A549 (cell line): ENCODE measurements around the gene DNAJA1. TPM values are rescaled to one million over a fixed set of nuclear protein-coding genes. Genes with fewer than 3 reads are reported as not detected.

Source experiments
- ATAC-seq, 2 experiments: fragments of 200-7000 bp in 1 of 2; fragments of >200 bp in 1 of 2; cut with Nextera tagmentation in 1 of 2; cut with Tn5 transposase in 1 of 2; 3 replicates each; pipeline versions ENCODE4 v1.8.0 to v1.9.1; 2018 to 2020; ENCODE audit warnings: mild to moderate bottlenecking in 1 of 2, moderate library complexity in 1 of 2
- CTCF ChIA-PET: fragments of 300-600 bp; sonication (Branson Sonifier 250); formaldehyde crosslinking; extraction: SDS; loops from one replicate; lab custom pipeline; 2021; ENCODE audit warnings: antibody characterized with exemption, inconsistent platforms; lab: Yijun Ruan, JAX
- POLR2A ChIA-PET: fragments of 350-600 bp; formaldehyde crosslinking; extraction: SDS; loops from one replicate; lab custom pipeline; 2021; ENCODE audit warnings: antibody characterized with exemption, inconsistent platforms; lab: Yijun Ruan, JAX
- DNase-seq, 2 experiments: peaks; one replicate each; pipeline versions ENCODE4 v3.0.0 to v3.0.0-alpha.2; 2011 to 2016; ENCODE audit warnings: low read depth in 1 of 2, low spot score in 1 of 2
- FAIRE-seq: peaks from 2 replicates; lab custom pipeline; 2011; peaks lifted over from hg19 to GRCh38; lab: Jason Lieb, UNC
- H3K27ac ChIP-seq, 2 experiments: fragments of >200 bp; sonication (Bioruptor Twin); formaldehyde crosslinking; 3 replicates each; pipeline ENCODE4 v1.5.1; 2016 to 2017
- H3K4me1 ChIP-seq: fragments of >200 bp; sonication (Bioruptor Twin); formaldehyde crosslinking; 3 replicates; pipeline ENCODE4 v1.6.1; 2016
- H3K4me2 ChIP-seq: fragments of >200 bp; sonication (Bioruptor Twin); formaldehyde crosslinking; 3 replicates; pipeline ENCODE4 v1.6.1; 2016
- H3K4me3 ChIP-seq: fragments of >200 bp; sonication (Bioruptor Twin); formaldehyde crosslinking; 3 replicates; pipeline ENCODE4 v1.5.1; 2016
- H3K9me3 ChIP-seq: fragments of >200 bp; sonication (Bioruptor Twin); formaldehyde crosslinking; 3 replicates; pipeline ENCODE4 v1.6.1; 2016
- CBX2 ChIP-seq: fragments of 200-600 bp; sonication (generic); IDR thresholded peaks from 2 replicates; pipeline ENCODE4 v1.6.1; 2016; ENCODE audit warnings: low read depth, mild to moderate bottlenecking, borderline replicate concordance
- E2F6 ChIP-seq: IDR thresholded peaks from 2 replicates; pipeline ENCODE4 v1.6.1; 2012; ENCODE audit warnings: low read depth, borderline replicate concordance
- EP300 ChIP-seq, 2 experiments: fragments of >200 bp; sonication (Bioruptor Twin); formaldehyde crosslinking; IDR thresholded peaks; 2 replicates in 1 of 2; 3 replicates in 1 of 2; pipeline ENCODE4 v1.6.1; 2016 to 2017
- FOSB ChIP-seq: fragments of 250-450 bp; sonication (Bioruptor Pico); IDR thresholded peaks from 2 replicates; pipeline ENCODE4 v1.5.0; 2020; ENCODE audit warnings: mild to moderate bottlenecking, moderate library complexity
- FOSL2 ChIP-seq, 2 experiments: fragments of 450-650 bp in 1 of 2; fragments of >200 bp in 1 of 2; sonication (Bioruptor Twin) in 1 of 2; formaldehyde crosslinking; IDR thresholded peaks; 2 replicates each; pipeline versions ENCODE4 v1.5.0 to v1.6.1; 2016 to 2020; ENCODE audit warnings: mild to moderate bottlenecking in 1 of 2, moderate library complexity in 1 of 2
- HDAC2 ChIP-seq: fragments of 200-600 bp; sonication (generic); IDR thresholded peaks from 2 replicates; pipeline ENCODE4 v1.6.1; 2016
- HES2 ChIP-seq: fragments of >200 bp; sonication (Bioruptor Twin); formaldehyde crosslinking; IDR thresholded peaks from 2 replicates; pipeline ENCODE4 v1.6.1; 2016
- HOXA7 ChIP-seq: fragments of 250-450 bp; sonication (Bioruptor Pico); IDR thresholded peaks from 2 replicates; pipeline ENCODE4 v1.5.0; 2020; ENCODE audit warnings: mild to moderate bottlenecking, moderate library complexity
- HOXB13 ChIP-seq: fragments of 250-450 bp; sonication (Bioruptor Pico); IDR thresholded peaks from 2 replicates; pipeline ENCODE4 v1.5.0; 2020; ENCODE audit warnings: low read depth, mild to moderate bottlenecking, moderate library complexity
- KDM1A ChIP-seq: fragments of 200-600 bp; sonication (generic); IDR thresholded peaks from 2 replicates; pipeline ENCODE4 v1.6.1; 2016; ENCODE audit warnings: low read depth, mild to moderate bottlenecking
- MAFK ChIP-seq: fragments of 450-650 bp; IDR thresholded peaks from 2 replicates; pipeline ENCODE4 v1.6.1; 2014; ENCODE audit not compliant: partially characterized antibody
- MAX ChIP-seq: IDR thresholded peaks from 2 replicates; pipeline ENCODE4 v1.6.1; 2012
- MAZ ChIP-seq: fragments of 150-350 bp; IDR thresholded peaks from 2 replicates; pipeline ENCODE4 v1.6.1; 2014; ENCODE audit warnings: antibody characterized with exemption, low read depth, low read length, borderline replicate concordance
- MYC ChIP-seq: IDR thresholded peaks from 2 replicates; pipeline ENCODE4 v1.6.1; 2012; ENCODE audit warnings: mild to moderate bottlenecking, inconsistent platforms, low read length, improper control_type of control experiment, borderline replicate concordance
- NFE2L2 ChIP-seq: fragments of 150-350 bp; conservative IDR thresholded peaks from 2 replicates; pipeline ENCODE4 v1.6.1; 2014; ENCODE audit warnings: low read length
- NPAS2 ChIP-seq: fragments of 250-450 bp; sonication (Bioruptor Pico); IDR thresholded peaks from 2 replicates; pipeline ENCODE4 v1.8.0; 2022; ENCODE audit warnings: mild to moderate bottlenecking, moderate library complexity, borderline replicate concordance
- NR3C1 ChIP-seq: fragments of >200 bp; sonication (Bioruptor Twin); formaldehyde crosslinking; IDR thresholded peaks from 3 replicates; pipeline ENCODE4 v1.6.1; 2017
- PHF8 ChIP-seq: fragments of 200-600 bp; sonication (generic); IDR thresholded peaks from 2 replicates; pipeline ENCODE4 v1.6.1; 2016; ENCODE audit warnings: low read depth, mild to moderate bottlenecking, antibody characterized with exemption, moderate library complexity, borderline replicate concordance
- RAD21 ChIP-seq, 2 experiments: fragments of >200 bp in 1 of 2; sonication (Bioruptor Twin) in 1 of 2; formaldehyde crosslinking in 1 of 2; IDR thresholded peaks in 1 of 2; conservative IDR thresholded peaks in 1 of 2; 2 replicates in 1 of 2; 3 replicates in 1 of 2; pipeline ENCODE4 v1.6.1; 2012 to 2018; ENCODE audit warnings: inconsistent platforms in 1 of 2
- RCOR1 ChIP-seq: fragments of 150-350 bp; IDR thresholded peaks from 2 replicates; pipeline ENCODE4 v1.6.1; 2014; ENCODE audit warnings: antibody characterized with exemption, low read length, low read depth
- WGBS: methylation state at CpG from one replicate; pipeline ENCODE4 v1.1.6; 2017; ENCODE audit errors: missing lambda C conversion rate; 5-methylcytosine and 5-hydroxymethylcytosine counted together
- polyA plus RNA-seq, 4 experiments: library from polyadenylated mRNA; depleted of rRNA in 3 of 4; stranded (reverse); fragments of >200 nt; fragmentation: RNase III in 1 of 4; extraction: RNeasy Plus Mini Kit Qiagen cat#74134 plus additional on column Dnase treatment in 1 of 4; gene quantifications; 2 replicates in 3 of 4; 3 replicates in 1 of 4; pipeline ENCODE4 v1.2.3, GENCODE V29; 2011 to 2017
- TF ChIP-seq, protein P1 (sequence below): fragments of 200-600 bp; sonication (generic); IDR thresholded peaks from 2 replicates; pipeline ENCODE4 v1.6.1; 2016; ENCODE audit warnings: antibody characterized with exemption, mild to moderate bottlenecking, moderate library complexity
- TF ChIP-seq, protein P2 (sequence below): fragments of 250-450 bp; sonication (Bioruptor Pico); IDR thresholded peaks from 2 replicates; pipeline ENCODE4 v1.5.0; 2021; ENCODE audit warnings: mild to moderate bottlenecking, moderate library complexity, borderline replicate concordance

DNAJA1 gene
- polyA plus RNA-seq, 2 of the 4 experiments (the other 2 are of a cell fraction): 258 to 410 TPM

DNA sequence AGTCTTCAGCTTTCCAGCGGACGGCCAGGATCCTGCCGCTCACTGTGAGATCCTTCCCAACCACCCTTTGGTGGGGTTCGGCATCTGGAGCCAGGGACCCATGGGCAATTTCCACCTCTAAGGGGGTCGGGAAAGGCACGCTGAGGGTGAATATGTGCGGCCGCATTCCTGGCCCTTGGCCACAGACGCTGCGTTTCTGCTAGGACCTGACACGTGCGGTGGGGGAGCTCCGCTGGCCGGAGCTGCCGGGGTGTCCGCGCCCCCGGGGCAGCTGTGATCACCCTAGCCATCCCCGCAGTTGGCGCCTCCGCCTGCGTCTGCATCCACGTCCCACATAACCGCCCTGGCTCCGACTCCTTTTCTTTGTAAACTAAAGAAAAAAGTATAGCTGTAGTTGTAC lies 5.3 kb upstream of the DNAJA1 start:
- no peak overlapping the region for H3K4me3 ChIP-seq
- H3K4me2 ChIP-seq: no peak overlapping the region
- ChIA-PET CTCF (interaction anchor here (1.1 to 1.9 kb wide), 3 partner anchors 9 to 438 kb away, joined by 3 to 5 read pairs (median 5); no protein-coding TSS in a partner anchor), POLR2A (interaction anchor here (0.5 to 0.6 kb wide), 2 partner anchors 96 to 102 kb away, joined by 5 to 9 read pairs; no protein-coding TSS in a partner anchor)
- WGBS: 96% methylated on average over 25 of the region's 25 CpGs
- ATAC-seq: no peak
- TF ChIP-seq MAX: no peak
- TF ChIP-seq HOXB13 (CRISPR knock-in tag): no peak
- TF ChIP-seq PHF8: no peak
- TF ChIP-seq, protein P1, sequence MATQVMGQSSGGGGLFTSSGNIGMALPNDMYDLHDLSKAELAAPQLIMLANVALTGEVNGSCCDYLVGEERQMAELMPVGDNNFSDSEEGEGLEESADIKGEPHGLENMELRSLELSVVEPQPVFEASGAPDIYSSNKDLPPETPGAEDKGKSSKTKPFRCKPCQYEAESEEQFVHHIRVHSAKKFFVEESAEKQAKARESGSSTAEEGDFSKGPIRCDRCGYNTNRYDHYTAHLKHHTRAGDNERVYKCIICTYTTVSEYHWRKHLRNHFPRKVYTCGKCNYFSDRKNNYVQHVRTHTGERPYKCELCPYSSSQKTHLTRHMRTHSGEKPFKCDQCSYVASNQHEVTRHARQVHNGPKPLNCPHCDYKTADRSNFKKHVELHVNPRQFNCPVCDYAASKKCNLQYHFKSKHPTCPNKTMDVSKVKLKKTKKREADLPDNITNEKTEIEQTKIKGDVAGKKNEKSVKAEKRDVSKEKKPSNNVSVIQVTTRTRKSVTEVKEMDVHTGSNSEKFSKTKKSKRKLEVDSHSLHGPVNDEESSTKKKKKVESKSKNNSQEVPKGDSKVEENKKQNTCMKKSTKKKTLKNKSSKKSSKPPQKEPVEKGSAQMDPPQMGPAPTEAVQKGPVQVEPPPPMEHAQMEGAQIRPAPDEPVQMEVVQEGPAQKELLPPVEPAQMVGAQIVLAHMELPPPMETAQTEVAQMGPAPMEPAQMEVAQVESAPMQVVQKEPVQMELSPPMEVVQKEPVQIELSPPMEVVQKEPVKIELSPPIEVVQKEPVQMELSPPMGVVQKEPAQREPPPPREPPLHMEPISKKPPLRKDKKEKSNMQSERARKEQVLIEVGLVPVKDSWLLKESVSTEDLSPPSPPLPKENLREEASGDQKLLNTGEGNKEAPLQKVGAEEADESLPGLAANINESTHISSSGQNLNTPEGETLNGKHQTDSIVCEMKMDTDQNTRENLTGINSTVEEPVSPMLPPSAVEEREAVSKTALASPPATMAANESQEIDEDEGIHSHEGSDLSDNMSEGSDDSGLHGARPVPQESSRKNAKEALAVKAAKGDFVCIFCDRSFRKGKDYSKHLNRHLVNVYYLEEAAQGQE: no peak
- no peak for TF ChIP-seq KDM1A
- TF ChIP-seq CBX2: no peak
- no peak for TF ChIP-seq RAD21 (conservative IDR thresholded peaks at IDR 0.05 in 1 of 2, IDR thresholded peaks at IDR 0.05 in 1 of 2)
- no peak for DNase-seq
- H3K27ac ChIP-seq: no peak overlapping the region
- no peak for FAIRE-seq
- peaks cover 20% of the 10 kb centered on the region; the same call in 2 of the 3 replicates for H3K4me1 ChIP-seq
- H3K9me3 ChIP-seq: no peaks in the 10 kb centered on the region

- TF ChIP-seq EP300 (IDR thresholded peaks at IDR 0.05) (no peak), PHF8 (no peak), MAZ (no peak), MAFK (peak; percentile 97), NPAS2 (no peak)
- TF ChIP-seq, protein P2, sequence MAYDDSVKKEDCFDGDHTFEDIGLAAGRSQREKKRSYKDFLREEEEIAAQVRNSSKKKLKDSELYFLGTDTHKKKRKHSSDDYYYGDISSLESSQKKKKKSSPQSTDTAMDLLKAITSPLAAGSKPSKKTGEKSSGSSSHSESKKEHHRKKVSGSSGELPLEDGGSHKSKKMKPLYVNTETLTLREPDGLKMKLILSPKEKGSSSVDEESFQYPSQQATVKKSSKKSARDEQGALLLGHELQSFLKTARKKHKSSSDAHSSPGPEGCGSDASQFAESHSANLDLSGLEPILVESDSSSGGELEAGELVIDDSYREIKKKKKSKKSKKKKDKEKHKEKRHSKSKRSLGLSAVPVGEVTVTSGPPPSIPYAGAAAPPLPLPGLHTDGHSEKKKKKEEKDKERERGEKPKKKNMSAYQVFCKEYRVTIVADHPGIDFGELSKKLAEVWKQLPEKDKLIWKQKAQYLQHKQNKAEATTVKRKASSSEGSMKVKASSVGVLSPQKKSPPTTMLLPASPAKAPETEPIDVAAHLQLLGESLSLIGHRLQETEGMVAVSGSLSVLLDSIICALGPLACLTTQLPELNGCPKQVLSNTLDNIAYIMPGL: no peak
- Histone ChIP-seq H3K27ac (0 out of 6 replicates have a peak overlapping the region, but pooled peaks of 1 of the 2 experiments have one; percentile 9), H3K4me3 (no peak overlapping the region), H3K9me3 (no peaks in the 10 kb centered on the region), H3K4me2 (peak overlapping the region; percentile 94), H3K4me1 (peaks cover 30% of the 10 kb centered on the region)
- ATAC-seq (no peak), FAIRE-seq (no peak), DNase-seq (no peak)
- ChIA-PET CTCF (no interaction called here), POLR2A (no interaction called here)
- 92% methylated on average over 3 of the region's 3 CpGs for WGBS
Measured at GRCh38 chr9:33022303-33022702, 2.8 kb upstream of the DNAJA1 start.

GRCh38 chr9:33022755-33023154 lies 2.3 kb upstream of the DNAJA1 start:
- FAIRE-seq: no peak
- H3K4me2 ChIP-seq: peak overlapping the region; percentile 94
- H3K9me3 ChIP-seq: no peaks in the 10 kb centered on the region
- H3K27ac ChIP-seq: 0 out of 6 replicates have a peak overlapping the region, but pooled peaks of 1 of the 2 experiments have one; percentile 0
- no peak for ATAC-seq
- POLR2A ChIA-PET: no interaction called here
- WGBS: 87% methylated on average over 7 of the region's 7 CpGs
- peaks cover 35% of the 10 kb centered on the region for H3K4me1 ChIP-seq
- no peak for DNase-seq
- CTCF ChIA-PET: no interaction called here
- no peak overlapping the region for H3K4me3 ChIP-seq
- TF ChIP-seq NFE2L2 (no peak), RCOR1 (no peak), NPAS2 (no peak), NR3C1 (no peak), HDAC2 (no peak), MYC (no peak), FOSL2 (IDR thresholded peaks at IDR 0.05) (no peak), FOSL2 (CRISPR knock-in tag; IDR thresholded peaks at IDR 0.05) (no peak), HOXA7 (CRISPR knock-in tag) (no peak), FOSB (CRISPR knock-in tag) (no peak), E2F6 (no peak), HES2 (no peak), PHF8 (no peak)
- TF ChIP-seq, protein P1: no peak
